Type B pancreatic cell (in vitro differentiated cells): ENCODE data around the gene MEF2A. TPM values are rescaled to one million over a fixed set of nuclear protein-coding genes. Genes with fewer than 3 reads are reported as not detected.

Experiments
- DNase-seq: peaks from one replicate; pipeline ENCODE4 v3.0.0; 2021; ENCODE audit warnings: mixed read lengths; ENCODE audit not compliant: unreplicated experiment; ENCODE audit errors: extremely low spot score
- H3K27ac Mint-ChIP-seq: 2 replicates; pipeline ENCODE4 v1.8.0; 2021; ENCODE audit warnings: mild to moderate bottlenecking, mixed read lengths
- H3K27me3 Mint-ChIP-seq: 2 replicates; pipeline ENCODE4 v1.8.0; 2021; ENCODE audit warnings: mixed read lengths
- H3K36me3 Mint-ChIP-seq: 2 replicates; pipeline ENCODE4 v1.8.0; 2021; ENCODE audit warnings: mixed read lengths
- H3K4me1 Mint-ChIP-seq: one replicate; pipeline ENCODE4 v1.8.0; 2021; ENCODE audit warnings: mixed read lengths; ENCODE audit not compliant: unreplicated experiment
- H3K4me3 Mint-ChIP-seq: 2 replicates; pipeline ENCODE4 v1.8.0; 2021; ENCODE audit warnings: mild to moderate bottlenecking, mixed read lengths
- H3K9me3 Mint-ChIP-seq: 2 replicates; pipeline ENCODE4 v1.8.0; 2021; ENCODE audit warnings: mixed read lengths
- CTCF ChIP-seq: fragments of 200-600 bp; sonication (generic); conservative IDR thresholded peaks from 2 replicates; pipeline ENCODE4 v1.5.0; 2021; ENCODE audit warnings: antibody characterized with exemption, mild to moderate bottlenecking
- total RNA-seq: library from RNA; stranded (reverse); gene quantifications from 2 replicates; pipeline ENCODE4 v1.2.1, GENCODE V29; 2021; ENCODE audit warnings: low replicate concordance

The MEF2A gene
- total RNA-seq, 1 donor from 2014 or later, result 26.0 TPM

GRCh38 chr15:99644913-99645542 lies 79.2 kb downstream of the MEF2A start:
- Mint-ChIP-seq H3K27ac (no peak overlapping the region), H3K9me3 (peaks cover 12% of the 10 kb centered on the region), H3K4me1 (no peaks in the 10 kb centered on the region), H3K27me3 (no peaks in the 10 kb centered on the region), H3K36me3 (peaks cover 43% of the 10 kb centered on the region), H3K4me3 (no peak overlapping the region)
- no peak for DNase-seq
- no peak for TF ChIP-seq CTCF

- TF ChIP-seq CTCF, result no peak
- no peak overlapping the region for H3K4me3 Mint-ChIP-seq
- H3K27me3 Mint-ChIP-seq, result no peaks in the 10 kb centered on the region
- H3K4me1 Mint-ChIP-seq, result no peaks in the 10 kb centered on the region
- no peak overlapping the region for H3K27ac Mint-ChIP-seq
- H3K36me3 Mint-ChIP-seq, result peaks cover 43% of the 10 kb centered on the region
- H3K9me3 Mint-ChIP-seq, result peaks cover 12% of the 10 kb centered on the region
- DNase-seq, result no peak
Measured at GRCh38 chr15:99645543-99645935, 79.8 kb downstream of the MEF2A start.

- no peak for TF ChIP-seq CTCF
- Mint-ChIP-seq H3K4me1 (no peaks in the 10 kb centered on the region), H3K4me3 (no peak overlapping the region), H3K36me3 (peaks cover 40% of the 10 kb centered on the region), H3K27me3 (no peaks in the 10 kb centered on the region), H3K9me3 (peaks cover 12% of the 10 kb centered on the region), H3K27ac (no peak overlapping the region)
- DNase-seq, result no peak
Measured at GRCh38 chr15:99645951-99646350, 80.2 kb downstream of the MEF2A start.

- DNase-seq, result no peak
- peaks cover 26% of the 10 kb centered on the region for H3K36me3 Mint-ChIP-seq
- H3K4me3 Mint-ChIP-seq, result no peak overlapping the region
- TF ChIP-seq CTCF, result no peak
- no peaks in the 10 kb centered on the region for H3K4me1 Mint-ChIP-seq
- peaks cover 2% of the 10 kb centered on the region for H3K9me3 Mint-ChIP-seq
- peak overlapping the region; percentile 70 for H3K27ac Mint-ChIP-seq
- H3K27me3 Mint-ChIP-seq, result no peaks in the 10 kb centered on the region
Measured at GRCh38 chr15:99651023-99651807, 85.4 kb downstream of the MEF2A start.

- H3K4me1 Mint-ChIP-seq, result no peaks in the 10 kb centered on the region
- H3K4me3 Mint-ChIP-seq, result no peak overlapping the region
- no peak overlapping the region for H3K27ac Mint-ChIP-seq
- no peaks in the 10 kb centered on the region for H3K27me3 Mint-ChIP-seq
- H3K9me3 Mint-ChIP-seq, result no peaks in the 10 kb centered on the region
- no peak for DNase-seq
- peaks cover 23% of the 10 kb centered on the region for H3K36me3 Mint-ChIP-seq
- TF ChIP-seq CTCF, result no peak
Measured at GRCh38 chr15:99656205-99656604, 90.4 kb downstream of the MEF2A start.
